Measurements from ENCODE around the gene SMYD1.

Gene SMYD1

GRCh38 chr2:88147145-88147544 lies 79.5 kb downstream of the SMYD1 start:
- DNase-seq, result no peak

GRCh38 chr2:88148929-88149438 lies 81.4 kb downstream of the SMYD1 start:
- no peak for DNase-seq

GRCh38 chr2:88159481-88159880 lies 91.9 kb downstream of the SMYD1 start:
- no peak for DNase-seq

DNA sequence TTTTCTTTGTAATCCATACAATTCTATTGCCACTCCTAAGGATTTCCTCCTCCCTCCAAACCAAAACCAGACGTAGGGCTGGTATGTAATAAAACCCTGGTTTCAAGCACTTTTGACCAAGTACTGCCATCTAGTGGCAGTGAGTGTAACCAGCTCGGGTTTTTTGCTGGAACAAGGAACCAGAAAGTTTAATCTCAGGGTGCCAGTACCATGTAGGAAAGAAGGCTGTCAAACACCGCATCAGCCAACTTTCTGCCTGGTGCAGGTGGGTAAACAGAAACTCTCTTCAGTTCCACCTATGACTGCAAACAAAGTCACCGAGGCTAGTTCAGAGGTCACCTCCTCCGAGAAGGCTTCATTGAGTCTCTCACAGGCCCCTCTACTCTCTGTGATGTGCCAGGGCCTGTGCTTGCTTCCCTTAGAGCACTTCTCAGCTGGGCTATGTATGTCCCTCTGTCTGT lies 92.4 kb downstream of the SMYD1 start:
- DNase-seq, result peak; percentile 34

GRCh38 chr2:88160517-88160916 lies 92.9 kb downstream of the SMYD1 start:
- no peak for DNase-seq

DNA sequence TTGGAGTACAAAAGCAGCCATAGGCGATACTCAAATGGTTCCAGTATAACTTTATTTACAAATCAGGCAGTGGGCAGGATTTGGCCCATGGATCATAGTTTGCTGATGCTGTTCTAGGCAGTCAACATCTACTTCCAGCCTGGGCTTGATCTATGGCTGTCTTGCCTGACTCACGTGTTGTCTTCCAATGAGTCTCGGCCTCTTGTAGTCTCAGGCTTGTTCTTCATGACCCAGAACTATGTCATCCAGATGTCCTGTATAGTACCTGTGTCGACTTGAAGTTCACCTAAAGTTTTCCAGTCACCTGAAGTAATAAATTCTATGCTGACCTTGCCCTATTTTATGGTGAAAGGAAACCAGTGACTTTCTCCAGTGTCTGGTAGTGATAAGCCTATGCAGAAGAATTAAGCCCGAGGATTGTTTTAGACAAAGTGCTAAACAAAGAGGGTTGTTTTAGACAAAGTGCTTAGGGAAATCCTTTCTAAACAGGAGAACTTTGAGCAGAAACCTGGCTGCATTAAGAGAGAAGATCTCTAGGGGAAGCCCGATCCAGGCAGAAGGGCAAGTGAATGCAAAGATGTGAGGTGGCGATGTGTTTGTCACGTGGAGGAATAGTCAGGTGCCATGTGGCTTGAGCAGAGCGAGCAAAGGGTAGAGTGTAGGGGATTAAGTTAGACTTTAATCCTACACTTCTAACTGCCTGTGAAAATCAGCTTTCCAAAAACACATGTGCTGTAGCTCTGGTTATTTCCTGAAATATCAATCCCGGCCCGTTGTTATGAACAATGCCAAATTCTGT lies 94.0 kb downstream of the SMYD1 start:
- no peak for DNase-seq

Measured in activated gamma-delta T cell treated with Interleukin-2 at 50 U/mL for 16 hours (primary cell).